CD14-positive monocyte (primary cell): ENCODE results near the gene NELL1. TPM values are rescaled to one million over a fixed set of nuclear protein-coding genes. Genes with fewer than 3 reads are reported as not detected.

Source experiments
- DNase-seq, 3 donors: peaks; one replicate each; pipeline ENCODE4 v3.0.0-alpha.2; 2011 to 2022
- H2AFZ ChIP-seq: 2 replicates; pipeline ENCODE4 v1.6.0; 2012; ENCODE audit warnings: mild to moderate bottlenecking, low read depth, low read length, inconsistent platforms; ENCODE audit not compliant: insufficient read depth, poor library complexity, severe bottlenecking
- H3K27ac ChIP-seq, 2 donors: 1 replicate in 1 of 2; 2 replicates in 1 of 2; pipeline ENCODE4 v1.5.1; 2012 to 2013; ENCODE audit warnings: low read length in 2 of 2, control low read depth in 1 of 2, inconsistent platforms in 1 of 2, low read depth in 1 of 2, mild to moderate bottlenecking in 1 of 2
- H3K27me3 ChIP-seq, 2 donors: one replicate each; pipeline versions ENCODE4 v1.6.0 to v1.6.1; 2011 to 2013; ENCODE audit warnings: low read length in 2 of 2; ENCODE audit not compliant: control insufficient read depth in 2 of 2, insufficient read depth in 2 of 2
- H3K36me3 ChIP-seq, 2 donors: replicated peaks in 1 of 2; 1 replicate in 1 of 2; 2 replicates in 1 of 2; pipeline versions ENCODE4 v1.5.1 to v1.6.1; 2012 to 2013; ENCODE audit warnings: low read length in 2 of 2, control low read depth in 1 of 2, inconsistent platforms in 1 of 2, mild to moderate bottlenecking in 1 of 2; ENCODE audit not compliant: insufficient read depth in 2 of 2, control insufficient read depth in 1 of 2
- H3K4me1 ChIP-seq, 2 donors: 1 replicate in 1 of 2; 2 replicates in 1 of 2; pipeline versions ENCODE4 v1.5.1 to v1.6.1; 2012 to 2013; ENCODE audit warnings: low read length in 2 of 2, control low read depth in 1 of 2, inconsistent platforms in 1 of 2, mild to moderate bottlenecking in 1 of 2, moderate library complexity in 1 of 2; ENCODE audit not compliant: insufficient read depth in 2 of 2, control insufficient read depth in 1 of 2
- H3K4me2 ChIP-seq: replicated peaks from 2 replicates; pipeline ENCODE3; 2012; ENCODE audit warnings: low read length, moderate library complexity, mild to moderate bottlenecking; ENCODE audit not compliant: poor library complexity, severe bottlenecking; ENCODE audit errors: extremely low read depth
- H3K4me3 ChIP-seq, 3 experiments: fragments of 200-600 bp in 1 of 3; sonication (generic) in 1 of 3; replicated peaks in 1 of 3; 1 replicate in 2 of 3; 2 replicates in 1 of 3; pipeline ENCODE4 v1.5.1; 2011 to 2013; ENCODE audit warnings: low read length in 3 of 3, mild to moderate bottlenecking in 3 of 3, control low read depth in 2 of 3, low read depth in 2 of 3, inconsistent platforms in 1 of 3, moderate library complexity in 1 of 3
- H3K79me2 ChIP-seq: 2 replicates; pipeline ENCODE4 v1.6.0; 2012; ENCODE audit warnings: mild to moderate bottlenecking, control low read depth, inconsistent platforms, low read length, moderate library complexity; ENCODE audit not compliant: insufficient read depth
- H3K9ac ChIP-seq: 2 replicates; pipeline ENCODE4 v1.6.0; 2017; ENCODE audit warnings: low read length, mild to moderate bottlenecking; ENCODE audit not compliant: insufficient read depth, poor library complexity, severe bottlenecking
- H3K9me3 ChIP-seq, 2 donors: replicated peaks in 1 of 2; 1 replicate in 1 of 2; 2 replicates in 1 of 2; pipeline versions ENCODE4 v1.5.1 to v1.6.1; 2012 to 2013; ENCODE audit warnings: low read length in 2 of 2, control low read depth in 1 of 2; ENCODE audit not compliant: control insufficient read depth in 1 of 2, insufficient read depth in 1 of 2
- H4K20me1 ChIP-seq: 2 replicates; pipeline ENCODE4 v1.6.0; 2012; ENCODE audit warnings: mild to moderate bottlenecking, low read length, control low read depth, moderate library complexity; ENCODE audit not compliant: insufficient read depth
- H3K27ac Mint-ChIP-seq, 7 donors: one replicate each; pipeline ENCODE4 v1.8.0; 2020; ENCODE audit warnings: mild to moderate bottlenecking in 7 of 7, mixed read lengths in 7 of 7, moderate library complexity in 6 of 7, inconsistent platforms in 2 of 7
- H3K27me3 Mint-ChIP-seq, 3 donors: one replicate each; pipeline ENCODE4 v1.8.0; 2021 to 2022; ENCODE audit warnings: low read depth in 3 of 3, mild to moderate bottlenecking in 3 of 3, mixed read lengths in 3 of 3, moderate library complexity in 3 of 3, inconsistent platforms in 1 of 3
- H3K36me3 Mint-ChIP-seq, 2 donors: one replicate each; pipeline ENCODE4 v1.8.0; 2020; ENCODE audit warnings: mixed read lengths in 2 of 2, inconsistent platforms in 1 of 2, mild to moderate bottlenecking in 1 of 2
- H3K4me1 Mint-ChIP-seq: one replicate; pipeline ENCODE4 v1.8.0; 2020; ENCODE audit warnings: mild to moderate bottlenecking, mixed read lengths
- H3K4me3 Mint-ChIP-seq, 2 donors: one replicate each; pipeline ENCODE4 v1.8.0; 2020; ENCODE audit warnings: mild to moderate bottlenecking in 2 of 2, mixed read lengths in 2 of 2, moderate library complexity in 1 of 2
- H3K9me3 Mint-ChIP-seq, 7 donors: one replicate each; pipeline ENCODE4 v1.8.0; 2020 to 2022; ENCODE audit warnings: mixed read lengths in 7 of 7, mild to moderate bottlenecking in 6 of 7, moderate library complexity in 6 of 7, inconsistent platforms in 2 of 7
- WGBS: methylation state at CpG from one replicate; pipeline ENCODE4 v1.1.5; 2013; ENCODE audit warnings: missing lambda C conversion rate; ENCODE audit not compliant: insufficient coverage; 5-methylcytosine and 5-hydroxymethylcytosine counted together
- intact Hi-C, 2 donors: fragments of 100-400 bp; cut with micrococcal nuclease; formaldehyde crosslinking; loops; one replicate each; pipeline versions ENCODE4 v1.15.0 to v1.15.1; 2023
- polyA plus RNA-seq, 3 donors: library from polyadenylated mRNA; depleted of rRNA in 1 of 3; unstranded in 2 of 3; stranded (reverse) in 1 of 3; fragments of 300-500 nt in 2 of 3; fragments of >200 nt in 1 of 3; fragmentation: Illumina TruSeq in 2 of 3; gene quantifications; 1 replicate in 2 of 3; 2 replicates in 1 of 3; pipeline ENCODE4 v1.2.3, GENCODE V29; 2012 to 2021
- TF ChIP-seq, protein P1 (sequence below): fragments of 200-600 bp; IDR thresholded peaks from one replicate; pipeline ENCODE4 v1.8.0; 2022; ENCODE audit warnings: antibody characterized with exemption, mild to moderate bottlenecking

NELL1 gene
- polyA plus RNA-seq, 3 donors = not detected

DNA sequence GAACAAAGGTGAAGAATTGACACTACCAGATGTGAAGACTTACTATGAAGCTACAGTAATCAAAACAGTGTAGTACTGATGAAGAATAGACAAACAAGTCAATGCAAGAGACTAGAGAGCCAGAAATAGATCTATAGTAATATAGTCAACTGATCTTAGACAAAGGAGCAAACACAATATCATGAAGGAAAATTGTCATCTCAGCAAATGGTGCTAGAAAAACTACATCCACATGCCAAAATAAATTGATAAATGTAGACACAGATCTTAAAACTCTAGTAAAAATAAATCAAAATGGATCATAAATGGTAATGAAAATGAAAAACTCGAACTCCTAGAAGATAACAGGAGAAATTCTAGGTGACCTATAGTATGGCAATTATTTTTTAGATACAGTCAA, 609.5 kb downstream of the NELL1 start:
- Mint-ChIP-seq H3K4me3 (no peak overlapping the region), H3K27me3 (no peaks in the 10 kb centered on the region), H3K36me3 (no peaks in the 10 kb centered on the region), H3K27ac (no peak overlapping the region), H3K4me1 (no peaks in the 10 kb centered on the region), H3K9me3 (peaks cover 4 to 10% (median 5%) of the 10 kb centered on the region in 7 donors)
- Histone ChIP-seq H4K20me1 (no peaks in the 10 kb centered on the region), H3K4me1 (no peaks in the 10 kb centered on the region), H2AFZ (no peak overlapping the region), H3K9ac (no peak overlapping the region), H3K79me2 (no peaks in the 10 kb centered on the region), H3K4me3 (no peak overlapping the region), H3K36me3 (no peaks in the 10 kb centered on the region), H3K9me3 (no peaks in the 10 kb centered on the region), H3K27ac (no peak overlapping the region), H3K27me3 (no peaks in the 10 kb centered on the region), H3K4me2 (no peak overlapping the region)
- no CpG with 5 or more reads among the region's 1 CpG for WGBS
- intact Hi-C loops = no loop called here
- no peak for DNase-seq
- TF ChIP-seq, protein P1, sequence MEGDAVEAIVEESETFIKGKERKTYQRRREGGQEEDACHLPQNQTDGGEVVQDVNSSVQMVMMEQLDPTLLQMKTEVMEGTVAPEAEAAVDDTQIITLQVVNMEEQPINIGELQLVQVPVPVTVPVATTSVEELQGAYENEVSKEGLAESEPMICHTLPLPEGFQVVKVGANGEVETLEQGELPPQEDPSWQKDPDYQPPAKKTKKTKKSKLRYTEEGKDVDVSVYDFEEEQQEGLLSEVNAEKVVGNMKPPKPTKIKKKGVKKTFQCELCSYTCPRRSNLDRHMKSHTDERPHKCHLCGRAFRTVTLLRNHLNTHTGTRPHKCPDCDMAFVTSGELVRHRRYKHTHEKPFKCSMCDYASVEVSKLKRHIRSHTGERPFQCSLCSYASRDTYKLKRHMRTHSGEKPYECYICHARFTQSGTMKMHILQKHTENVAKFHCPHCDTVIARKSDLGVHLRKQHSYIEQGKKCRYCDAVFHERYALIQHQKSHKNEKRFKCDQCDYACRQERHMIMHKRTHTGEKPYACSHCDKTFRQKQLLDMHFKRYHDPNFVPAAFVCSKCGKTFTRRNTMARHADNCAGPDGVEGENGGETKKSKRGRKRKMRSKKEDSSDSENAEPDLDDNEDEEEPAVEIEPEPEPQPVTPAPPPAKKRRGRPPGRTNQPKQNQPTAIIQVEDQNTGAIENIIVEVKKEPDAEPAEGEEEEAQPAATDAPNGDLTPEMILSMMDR = no peak

DNA sequence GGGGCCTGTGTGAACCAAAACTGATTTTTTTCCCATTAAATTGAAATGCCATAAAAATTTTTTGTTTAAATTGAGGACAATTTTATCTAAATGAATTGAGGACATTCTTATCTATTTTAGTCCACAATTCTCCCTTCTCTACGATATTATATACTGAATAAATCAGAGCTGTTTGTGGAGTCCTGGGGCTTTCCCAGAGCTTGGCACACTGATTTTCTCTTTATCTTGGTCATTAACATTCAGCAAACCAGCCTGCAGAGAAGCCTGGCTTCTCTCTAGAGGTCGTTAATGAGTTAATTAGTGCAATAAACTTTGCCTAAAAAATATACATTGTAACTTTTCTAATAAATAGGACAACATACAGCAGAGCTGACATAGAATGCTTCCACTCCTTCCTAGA, 615.7 kb downstream of the NELL1 start:
- H3K9me3 ChIP-seq = peaks cover 12 to 14% of the 10 kb centered on the region in 2 donors
- Mint-ChIP-seq H3K27me3 (no peaks in the 10 kb centered on the region), H3K36me3 (no peaks in the 10 kb centered on the region), H3K4me1 (no peaks in the 10 kb centered on the region), H3K9me3 (peaks cover 3 to 13% (median 8%) of the 10 kb centered on the region in 7 donors), H3K27ac (no peak overlapping the region), H3K4me3 (no peak overlapping the region)
- TF ChIP-seq, protein P1 = no peak
- H3K79me2 ChIP-seq = no peaks in the 10 kb centered on the region
- H4K20me1 ChIP-seq = no peaks in the 10 kb centered on the region
- H3K27me3 ChIP-seq = no peaks in the 10 kb centered on the region
- H3K4me2 ChIP-seq = no peak overlapping the region
- H3K36me3 ChIP-seq = no peaks in the 10 kb centered on the region
- intact Hi-C loops = no loop called here
- H3K4me3 ChIP-seq = no peak overlapping the region
- WGBS = no CpG with 5 or more reads among the region's 2 CpGs
- H2AFZ ChIP-seq = no peak overlapping the region
- H3K9ac ChIP-seq = no peak overlapping the region
- no peaks in the 10 kb centered on the region for H3K4me1 ChIP-seq
- H3K27ac ChIP-seq = no peak overlapping the region
- no peak for DNase-seq
